ENCODE results near the gene CHI3L1. TPM values are rescaled to one million over a fixed set of nuclear protein-coding genes. Genes with fewer than 3 reads are reported as not detected.

The CHI3L1 gene
- total and polyA plus RNA-seq, 2 donors from 2014 or later, result 49.5 to 96.6 TPM

- DNase-seq, result peak in 2 of 5 donors; percentile 27 to 32
- TF ChIP-seq CTCF (IDR thresholded peaks at IDR 0.05; ENCODE audit: borderline replicate concordance, extremely low read depth, insufficient read depth), result no peak
- Histone ChIP-seq H3K27me3 (ENCODE audit: control insufficient read depth, insufficient read depth, low read length) (no peaks in the 10 kb centered on the region), H3K9ac (ENCODE audit: low read length in 3 of 3) (no peak overlapping the region), H3K36me3 (ENCODE audit: control insufficient read depth in 2 of 3, insufficient read depth in 3 of 3, low read length in 3 of 3) (no peaks in the 10 kb centered on the region), H3K27ac (ENCODE audit: low read depth in 2 of 2, low read length in 2 of 2) (no peak overlapping the region), H3K4me3 (ENCODE audit: low read length in 3 of 3) (no peak overlapping the region), H3K4me1 (ENCODE audit: control insufficient read depth in 2 of 3, insufficient read depth in 2 of 3, low read depth in 1 of 3, low read length in 3 of 3) (peaks cover 0 to 5% (median 0%) of the 10 kb centered on the region in 3 donors), H3K9me3 (ENCODE audit: control insufficient read depth in 2 of 3, insufficient read depth in 1 of 3, low read length in 3 of 3) (no peaks in the 10 kb centered on the region)
- FAIRE-seq, result no peak
- intact Hi-C loops (cut with DNase I), result no loop called here
These were observed 18.2 kb downstream of the CHI3L1 start for GRCh38 chr1:203168256-203168786.

- TF ChIP-seq CTCF (IDR thresholded peaks at IDR 0.05; ENCODE audit: borderline replicate concordance, extremely low read depth, insufficient read depth), result no peak
- Histone ChIP-seq H3K4me1 (ENCODE audit: control insufficient read depth in 2 of 3, insufficient read depth in 2 of 3, low read depth in 1 of 3, low read length in 3 of 3) (peaks cover 0 to 5% (median 0%) of the 10 kb centered on the region in 3 donors), H3K27ac (ENCODE audit: low read depth in 2 of 2, low read length in 2 of 2) (no peak overlapping the region), H3K4me3 (ENCODE audit: low read length in 3 of 3) (no peak overlapping the region), H3K9me3 (ENCODE audit: control insufficient read depth in 2 of 3, insufficient read depth in 1 of 3, low read length in 3 of 3) (no peaks in the 10 kb centered on the region), H3K36me3 (ENCODE audit: control insufficient read depth in 2 of 3, insufficient read depth in 3 of 3, low read length in 3 of 3) (no peaks in the 10 kb centered on the region), H3K9ac (ENCODE audit: low read length in 3 of 3) (no peak overlapping the region), H3K27me3 (ENCODE audit: control insufficient read depth, insufficient read depth, low read length) (no peaks in the 10 kb centered on the region)
- FAIRE-seq (no peak), DNase-seq (peak in 2 of 5 donors; percentile 43)
- intact Hi-C loops (cut with DNase I), result no loop called here
These were observed 18.6 kb downstream of the CHI3L1 start for GRCh38 chr1:203167913-203168200.

GRCh38 chr1:203167026-203167912, 19.2 kb downstream of the CHI3L1 start:
- no peak for TF ChIP-seq CTCF (IDR thresholded peaks at IDR 0.05; ENCODE audit: borderline replicate concordance, extremely low read depth, insufficient read depth)
- Histone ChIP-seq H3K9ac (ENCODE audit: low read length in 3 of 3) (no peak overlapping the region), H3K36me3 (ENCODE audit: control insufficient read depth in 2 of 3, insufficient read depth in 3 of 3, low read length in 3 of 3) (no peaks in the 10 kb centered on the region), H3K4me1 (ENCODE audit: control insufficient read depth in 2 of 3, insufficient read depth in 2 of 3, low read depth in 1 of 3, low read length in 3 of 3) (no peaks in the 10 kb centered on the region), H3K27ac (ENCODE audit: low read depth in 2 of 2, low read length in 2 of 2) (no peak overlapping the region), H3K27me3 (ENCODE audit: control insufficient read depth, insufficient read depth, low read length) (no peaks in the 10 kb centered on the region), H3K9me3 (ENCODE audit: control insufficient read depth in 2 of 3, insufficient read depth in 1 of 3, low read length in 3 of 3) (no peaks in the 10 kb centered on the region), H3K4me3 (ENCODE audit: low read length in 3 of 3) (no peak overlapping the region)
- intact Hi-C loops (cut with DNase I), result no loop called here
- FAIRE-seq (no peak), DNase-seq (peak in 4 of 5 donors; percentile 39 to 68 (median 56))
